ENCODE results near the gene GIGYF2. TPM values are rescaled to one million over a fixed set of nuclear protein-coding genes. Genes with fewer than 3 reads are reported as not detected.

GIGYF2 gene
- total and polyA plus RNA-seq, 2 donors from 2014 or later, result 13.5 to 79.8 TPM

DNA sequence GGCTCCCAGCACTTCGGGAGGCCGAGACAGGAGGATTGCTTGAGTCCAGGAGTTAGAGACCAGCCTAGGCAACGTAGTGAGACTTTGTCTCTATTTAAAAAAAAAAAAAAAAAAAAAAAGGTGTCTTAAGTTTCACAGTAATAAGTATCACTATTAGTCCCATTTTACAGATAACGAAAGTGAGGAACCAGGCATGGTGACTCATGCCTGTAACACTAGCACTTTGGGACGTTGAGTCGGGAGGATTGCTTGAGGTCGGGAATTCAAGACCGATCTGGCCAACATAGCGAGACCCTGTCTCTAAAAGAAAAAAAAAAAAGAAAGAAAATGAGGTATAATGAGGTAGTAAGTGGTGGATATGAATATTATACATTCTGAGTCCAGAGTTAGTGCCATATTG, 76.7 kb downstream of the GIGYF2 start:
- H3K36me3 ChIP-seq (ENCODE audit: control insufficient read depth in 2 of 3, insufficient read depth in 3 of 3, low read length in 3 of 3), result peaks cover 0 to 4% (median 3%) of the 10 kb centered on the region in 3 donors
- no peak overlapping the region for H3K4me3 ChIP-seq (ENCODE audit: low read length in 3 of 3)
- H3K4me1 ChIP-seq (ENCODE audit: control insufficient read depth in 2 of 3, insufficient read depth in 2 of 3, low read depth in 1 of 3, low read length in 3 of 3), result peaks cover 0 to 37% (median 7%) of the 10 kb centered on the region in 3 donors
- FAIRE-seq (no peak), DNase-seq (no peak)
- TF ChIP-seq, protein P1, sequence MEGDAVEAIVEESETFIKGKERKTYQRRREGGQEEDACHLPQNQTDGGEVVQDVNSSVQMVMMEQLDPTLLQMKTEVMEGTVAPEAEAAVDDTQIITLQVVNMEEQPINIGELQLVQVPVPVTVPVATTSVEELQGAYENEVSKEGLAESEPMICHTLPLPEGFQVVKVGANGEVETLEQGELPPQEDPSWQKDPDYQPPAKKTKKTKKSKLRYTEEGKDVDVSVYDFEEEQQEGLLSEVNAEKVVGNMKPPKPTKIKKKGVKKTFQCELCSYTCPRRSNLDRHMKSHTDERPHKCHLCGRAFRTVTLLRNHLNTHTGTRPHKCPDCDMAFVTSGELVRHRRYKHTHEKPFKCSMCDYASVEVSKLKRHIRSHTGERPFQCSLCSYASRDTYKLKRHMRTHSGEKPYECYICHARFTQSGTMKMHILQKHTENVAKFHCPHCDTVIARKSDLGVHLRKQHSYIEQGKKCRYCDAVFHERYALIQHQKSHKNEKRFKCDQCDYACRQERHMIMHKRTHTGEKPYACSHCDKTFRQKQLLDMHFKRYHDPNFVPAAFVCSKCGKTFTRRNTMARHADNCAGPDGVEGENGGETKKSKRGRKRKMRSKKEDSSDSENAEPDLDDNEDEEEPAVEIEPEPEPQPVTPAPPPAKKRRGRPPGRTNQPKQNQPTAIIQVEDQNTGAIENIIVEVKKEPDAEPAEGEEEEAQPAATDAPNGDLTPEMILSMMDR (IDR thresholded peaks at IDR 0.05; ENCODE audit: borderline replicate concordance, extremely low read depth, insufficient read depth), result no peak
- H3K9ac ChIP-seq (ENCODE audit: low read length in 3 of 3), result no peak overlapping the region
- H3K27ac ChIP-seq (ENCODE audit: low read depth in 2 of 2, low read length in 2 of 2), result no peak overlapping the region
- no peaks in the 10 kb centered on the region for H3K9me3 ChIP-seq (ENCODE audit: control insufficient read depth in 2 of 3, insufficient read depth in 1 of 3, low read length in 3 of 3)
- no peaks in the 10 kb centered on the region for H3K27me3 ChIP-seq (ENCODE audit: control insufficient read depth, insufficient read depth, low read length)
- intact Hi-C loops (cut with DNase I), result no loop called here

DNA sequence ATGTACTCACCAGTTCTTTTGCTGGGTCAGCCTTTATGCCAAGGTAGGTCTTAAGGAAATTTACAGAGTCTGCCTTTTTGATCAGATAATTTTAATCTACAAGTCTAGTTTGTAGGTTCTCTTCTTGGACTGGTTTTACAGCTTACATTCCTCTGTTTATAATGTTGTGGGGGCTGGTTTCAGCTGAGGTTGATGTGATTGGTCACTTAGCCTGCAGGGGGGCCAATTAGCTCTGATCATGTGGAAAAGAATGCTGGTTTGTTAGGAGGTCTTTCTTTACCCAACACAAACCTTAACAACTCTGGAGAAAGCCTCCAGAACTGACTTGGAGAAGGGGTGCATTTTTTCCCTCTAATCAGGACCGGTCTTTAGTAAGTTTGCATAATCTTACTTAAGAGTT, 79.3 kb downstream of the GIGYF2 start, which contains the start of gene KCNJ13:
Gene KCNJ13, minus strand, starts transcription at position 131 of the 400 bp plus-strand sequence. CDS start 5,203 bp downstream, outside the sequence.
- Histone ChIP-seq H3K9me3 (ENCODE audit: control insufficient read depth in 2 of 3, insufficient read depth in 1 of 3, low read length in 3 of 3) (no peaks in the 10 kb centered on the region), H3K36me3 (ENCODE audit: control insufficient read depth in 2 of 3, insufficient read depth in 3 of 3, low read length in 3 of 3) (no peaks in the 10 kb centered on the region), H3K27ac (ENCODE audit: low read depth in 2 of 2, low read length in 2 of 2) (peak within 1 kb of the TSS in 1 of 2 donors; percentile 18), H3K27me3 (ENCODE audit: control insufficient read depth, insufficient read depth, low read length) (no peaks in the 10 kb centered on the region), H3K9ac (ENCODE audit: low read length in 3 of 3) (no peak within 1 kb of the TSS), H3K4me3 (ENCODE audit: low read length in 3 of 3) (peak within 1 kb of the TSS in 2 of 3 donors; percentile 8 to 18), H3K4me1 (ENCODE audit: control insufficient read depth in 2 of 3, insufficient read depth in 2 of 3, low read depth in 1 of 3, low read length in 3 of 3) (peaks cover 0 to 42% (median 11%) of the 10 kb centered on the region in 3 donors)
- TF ChIP-seq, protein P1 (IDR thresholded peaks at IDR 0.05; ENCODE audit: borderline replicate concordance, extremely low read depth, insufficient read depth), result no peak
- intact Hi-C loops (cut with DNase I), result no loop called here
- DNase-seq, result peak in 3 of 5 donors; percentile 59 to 79 (median 77)
- FAIRE-seq, result no peak

DNA sequence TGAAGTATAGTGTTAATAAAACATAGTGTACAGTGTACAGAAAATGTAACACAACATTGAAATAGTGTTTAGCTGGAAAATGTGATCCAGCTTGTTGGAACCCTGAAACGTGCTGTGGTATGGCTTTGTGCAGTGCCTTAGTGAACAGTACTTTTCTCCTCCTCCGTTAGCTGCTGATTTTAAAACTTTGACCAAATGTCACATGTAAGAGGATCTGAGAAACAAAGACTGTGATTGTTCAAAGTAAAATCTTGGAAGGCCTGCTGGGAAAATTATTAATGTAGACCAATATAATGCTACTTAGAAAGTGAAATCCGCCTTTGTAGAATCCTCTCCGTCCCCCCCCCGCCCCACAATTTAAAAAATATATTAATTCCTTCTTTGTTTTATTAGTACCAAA, 80.1 kb downstream of the GIGYF2 start:
- peaks cover 0 to 33% (median 11%) of the 10 kb centered on the region in 3 donors for H3K4me1 ChIP-seq (ENCODE audit: control insufficient read depth in 2 of 3, insufficient read depth in 2 of 3, low read depth in 1 of 3, low read length in 3 of 3)

More for the DNA sequence above, 80.1 kb downstream of the GIGYF2 start:
- H3K9ac ChIP-seq (ENCODE audit: low read length in 3 of 3), result no peak overlapping the region
- intact Hi-C loops (cut with DNase I), result no loop called here
- H3K9me3 ChIP-seq (ENCODE audit: control insufficient read depth in 2 of 3, insufficient read depth in 1 of 3, low read length in 3 of 3), result no peaks in the 10 kb centered on the region
- TF ChIP-seq, protein P1 (IDR thresholded peaks at IDR 0.05; ENCODE audit: borderline replicate concordance, extremely low read depth, insufficient read depth), result no peak
- DNase-seq (no peak), FAIRE-seq (no peak)
- no peak overlapping the region for H3K4me3 ChIP-seq (ENCODE audit: low read length in 3 of 3)
- H3K36me3 ChIP-seq (ENCODE audit: control insufficient read depth in 2 of 3, insufficient read depth in 3 of 3, low read length in 3 of 3), result no peaks in the 10 kb centered on the region
- H3K27me3 ChIP-seq (ENCODE audit: control insufficient read depth, insufficient read depth, low read length), result no peaks in the 10 kb centered on the region
- no peak overlapping the region for H3K27ac ChIP-seq (ENCODE audit: low read depth in 2 of 2, low read length in 2 of 2)
